HEK293 (cell line): ENCODE results near the gene GALNT10.

Source experiments
- CTCF ChIA-PET: fragments of 350-600 bp; formaldehyde crosslinking; extraction: SDS; loops from one replicate; lab custom pipeline; 2021; ENCODE audit warnings: antibody characterized with exemption; lab: Yijun Ruan, JAX
- POLR2A ChIA-PET: fragments of 300-600 bp; formaldehyde crosslinking; extraction: SDS; loops from one replicate; lab custom pipeline; 2020; ENCODE audit warnings: antibody characterized with exemption, inconsistent platforms; lab: Yijun Ruan, JAX
- H3K27ac ChIP-seq: fragments of 200-500 bp; sonication (Bioruptor generic); 2 replicates; pipeline ENCODE4 v1.5.1; 2014; ENCODE audit warnings: low read depth, low read length, control low read depth, inconsistent platforms; ENCODE audit errors: extremely low read depth
- H3K36me3 ChIP-seq, 2 experiments: fragments of 200-500 bp in 1 of 2; sonication (Bioruptor generic) in 1 of 2; 1 replicate in 1 of 2; 2 replicates in 1 of 2; pipeline ENCODE4 v1.5.1; 2014 to 2017; ENCODE audit warnings: inconsistent platforms in 2 of 2, low read length in 2 of 2; ENCODE audit not compliant: control insufficient read depth in 2 of 2, insufficient read depth in 1 of 2
- H3K4me1 ChIP-seq: fragments of 200-500 bp; sonication (Bioruptor generic); 2 replicates; pipeline ENCODE4 v1.5.1; 2014; ENCODE audit warnings: mild to moderate bottlenecking, low read length, inconsistent platforms; ENCODE audit not compliant: control insufficient read depth, insufficient read depth
- H3K4me3 ChIP-seq: 2 replicates; pipeline ENCODE4 v1.5.1; 2011; ENCODE audit warnings: low read depth, mild to moderate bottlenecking, control low read depth, low read length, moderate library complexity
- H3K9me3 ChIP-seq: fragments of 200-500 bp; sonication (Bioruptor generic); 2 replicates; pipeline ENCODE4 v1.5.1; 2014; ENCODE audit warnings: low read depth, low read length, inconsistent platforms; ENCODE audit not compliant: control insufficient read depth, insufficient read depth
- GLI4 ChIP-seq: fragments of 450-650 bp; formaldehyde crosslinking; IDR thresholded peaks from 2 replicates; pipeline ENCODE4 v1.5.1; 2016; ENCODE audit warnings: missing biosample characterization, missing genetic modification characterization
- HOXC10 ChIP-seq: sonication (generic); formaldehyde crosslinking; IDR thresholded peaks from 2 replicates; pipeline ENCODE4 v1.8.1; 2023; ENCODE audit warnings: mild to moderate bottlenecking, missing genetic modification reagents
- KLF7 ChIP-seq: fragments of 450-650 bp; formaldehyde crosslinking; IDR thresholded peaks from 2 replicates; pipeline ENCODE4 v1.5.1; 2016; ENCODE audit warnings: missing biosample characterization, missing genetic modification characterization, borderline replicate concordance
- MEIS1 ChIP-seq: sonication (generic); formaldehyde crosslinking; IDR thresholded peaks from 2 replicates; pipeline ENCODE4 v1.8.1; 2022; ENCODE audit warnings: missing genetic modification reagents, mild to moderate bottlenecking, borderline replicate concordance
- PBX3 ChIP-seq: sonication (generic); formaldehyde crosslinking; IDR thresholded peaks from 2 replicates; pipeline ENCODE4 v1.8.1; 2022; ENCODE audit warnings: mild to moderate bottlenecking, moderate library complexity, missing genetic modification reagents
- SCRT1 ChIP-seq: fragments of 450-650 bp; formaldehyde crosslinking; IDR thresholded peaks from 2 replicates; pipeline ENCODE4 v1.5.1; 2016; ENCODE audit warnings: missing biosample characterization, missing genetic modification characterization, borderline replicate concordance
- ZFP41 ChIP-seq: fragments of 450-650 bp; formaldehyde crosslinking; IDR thresholded peaks from 2 replicates; pipeline ENCODE4 v1.5.1; 2016; ENCODE audit warnings: missing biosample characterization, missing genetic modification characterization, borderline replicate concordance
- ZFP69B ChIP-seq: fragments of 450-650 bp; formaldehyde crosslinking; IDR thresholded peaks from 2 replicates; pipeline ENCODE4 v1.5.1; 2016; ENCODE audit warnings: missing biosample characterization, missing genetic modification characterization
- ZNF112 ChIP-seq: fragments of 450-650 bp; formaldehyde crosslinking; IDR thresholded peaks from 2 replicates; pipeline ENCODE4 v1.5.0; 2017; ENCODE audit warnings: missing biosample characterization, missing genetic modification characterization
- ZNF155 ChIP-seq: fragments of 450-650 bp; formaldehyde crosslinking; IDR thresholded peaks from 2 replicates; pipeline ENCODE4 v1.5.1; 2016; ENCODE audit warnings: missing biosample characterization, missing genetic modification characterization
- ZNF221 ChIP-seq: fragments of 450-650 bp; formaldehyde crosslinking; IDR thresholded peaks from 2 replicates; pipeline ENCODE4 v1.5.1; 2017; ENCODE audit warnings: missing biosample characterization, missing genetic modification characterization, borderline replicate concordance
- ZNF248 ChIP-seq: fragments of 450-650 bp; formaldehyde crosslinking; IDR thresholded peaks from 2 replicates; pipeline ENCODE4 v1.5.1; 2017; ENCODE audit warnings: missing biosample characterization, missing genetic modification characterization
- ZNF274 ChIP-seq, 2 experiments: fragments of 200-500 bp in 1 of 2; fragments of 450-650 bp in 1 of 2; sonication (Bioruptor generic) in 1 of 2; formaldehyde crosslinking in 1 of 2; IDR thresholded peaks; 2 replicates each; pipeline versions ENCODE4 v1.5.1 to v1.6.1; 2014 to 2016; ENCODE audit warnings: borderline replicate concordance in 1 of 2, inconsistent platforms in 1 of 2, low read length in 1 of 2, missing biosample characterization in 1 of 2, missing genetic modification characterization in 1 of 2
- ZNF280D ChIP-seq: fragments of 450-650 bp; formaldehyde crosslinking; IDR thresholded peaks from 2 replicates; pipeline ENCODE4 v1.5.1; 2016; ENCODE audit warnings: missing biosample characterization, missing genetic modification characterization
- ZNF391 ChIP-seq: fragments of 450-650 bp; formaldehyde crosslinking; IDR thresholded peaks from 2 replicates; pipeline ENCODE4 v1.5.1; 2016; ENCODE audit warnings: low read depth, missing biosample characterization, missing genetic modification characterization, borderline replicate concordance
- ZNF394 ChIP-seq: fragments of 450-650 bp; formaldehyde crosslinking; IDR thresholded peaks from 2 replicates; pipeline ENCODE4 v1.5.1; 2016; ENCODE audit warnings: missing biosample characterization, missing genetic modification characterization, mild to moderate bottlenecking, moderate library complexity, borderline replicate concordance
- ZNF398 ChIP-seq: fragments of 450-650 bp; formaldehyde crosslinking; IDR thresholded peaks from 2 replicates; pipeline ENCODE4 v1.5.1; 2017; ENCODE audit warnings: missing biosample characterization, missing genetic modification characterization
- ZNF404 ChIP-seq: fragments of 450-650 bp; formaldehyde crosslinking; IDR thresholded peaks from 2 replicates; pipeline ENCODE4 v1.5.1; 2017; ENCODE audit warnings: missing biosample characterization, missing genetic modification characterization
- ZNF48 ChIP-seq: fragments of 450-650 bp; formaldehyde crosslinking; IDR thresholded peaks from 2 replicates; pipeline ENCODE4 v1.5.1; 2016; ENCODE audit warnings: missing biosample characterization, missing genetic modification characterization
- ZNF558 ChIP-seq: fragments of 450-650 bp; formaldehyde crosslinking; IDR thresholded peaks from 2 replicates; pipeline ENCODE4 v1.5.1; 2016; ENCODE audit warnings: missing biosample characterization, missing genetic modification characterization
- ZNF571 ChIP-seq: fragments of 450-650 bp; formaldehyde crosslinking; IDR thresholded peaks from 2 replicates; pipeline ENCODE4 v1.5.0; 2017; ENCODE audit warnings: missing biosample characterization, missing genetic modification characterization
- ZNF76 ChIP-seq: fragments of 450-650 bp; formaldehyde crosslinking; IDR thresholded peaks from 2 replicates; pipeline ENCODE4; 2016; ENCODE audit warnings: low read depth, missing biosample characterization, missing genetic modification characterization, borderline replicate concordance
- ZSCAN16 ChIP-seq: fragments of 450-650 bp; formaldehyde crosslinking; IDR thresholded peaks from 2 replicates; pipeline ENCODE4 v1.5.1; 2016; ENCODE audit warnings: missing biosample characterization, missing genetic modification characterization
- ZXDB ChIP-seq: fragments of 450-650 bp; formaldehyde crosslinking; IDR thresholded peaks from 2 replicates; pipeline ENCODE4 v1.5.1; 2016; ENCODE audit warnings: missing biosample characterization, missing genetic modification characterization
- TF ChIP-seq, protein P1 (sequence below): fragments of 450-650 bp; formaldehyde crosslinking; IDR thresholded peaks from 2 replicates; pipeline ENCODE4 v1.5.1; 2016; ENCODE audit warnings: missing biosample characterization, missing genetic modification characterization, low read depth

Gene GALNT10

DNA sequence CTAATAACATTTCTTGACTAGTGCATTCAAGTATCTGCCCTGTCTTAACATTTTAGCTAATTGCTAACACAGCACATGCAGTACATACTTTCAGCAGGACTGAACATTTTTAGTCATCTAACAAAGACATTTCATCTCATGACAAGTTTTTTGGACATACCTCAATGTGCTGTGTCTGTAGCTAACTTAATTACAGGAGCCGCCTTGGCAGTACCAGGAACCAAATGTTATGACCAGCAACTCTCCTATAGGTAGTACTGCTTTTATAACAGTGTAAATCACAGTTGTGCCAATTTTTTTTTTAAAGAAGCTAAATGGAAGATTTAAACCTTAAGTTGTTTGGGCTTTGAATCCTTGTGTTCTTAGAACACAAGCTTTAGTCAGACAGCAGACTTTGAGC is 155.9 kb downstream of the GALNT10 start (continued):
- TF ChIP-seq ZNF48 (tag by site-specific recombination) = no peak
- TF ChIP-seq ZNF398 = no peak
- TF ChIP-seq ZNF558 (tag by site-specific recombination) = no peak
- no peak for TF ChIP-seq ZSCAN16 (tag by site-specific recombination)
- no peak for TF ChIP-seq ZNF76 (tag by site-specific recombination)
- TF ChIP-seq ZNF274 (IDR thresholded peaks at IDR 0.05; ENCODE audit: low read length) = no peak
- no peak for TF ChIP-seq ZNF274 (tag by site-specific recombination; IDR thresholded peaks at IDR 0.05; ENCODE audit: borderline replicate concordance)
- TF ChIP-seq ZFP69B (tag by site-specific recombination) = no peak
- TF ChIP-seq ZXDB = no peak

GRCh38 chr5:154349626-154350264 is 159.2 kb downstream of the GALNT10 start:
- ChIA-PET CTCF (interaction anchor here (0.6 kb wide), 1 partner anchor 55 kb away, joined by 4 read pairs; no protein-coding TSS in a partner anchor), POLR2A (no interaction called here)
- TF ChIP-seq SCRT1 (tag by site-specific recombination) (no peak), ZNF398 (no peak), ZNF391 (tag by site-specific recombination) (no peak), ZNF571 (tag by site-specific recombination) (no peak), ZNF394 (tag by site-specific recombination) (no peak), ZFP41 (tag by site-specific recombination) (no peak), KLF7 (tag by site-specific recombination) (no peak), ZNF404 (tag by site-specific recombination) (no peak), ZNF280D (tag by site-specific recombination) (no peak), ZXDB (no peak), ZNF221 (tag by site-specific recombination) (no peak), HOXC10 (CRISPR knock-in tag) (no peak), PBX3 (CRISPR knock-in tag) (no peak), ZNF155 (tag by site-specific recombination) (no peak), MEIS1 (no peak), GLI4 (tag by site-specific recombination) (no peak), ZNF112 (tag by site-specific recombination) (no peak), ZNF248 (tag by site-specific recombination) (no peak)
- TF ChIP-seq, protein P1, sequence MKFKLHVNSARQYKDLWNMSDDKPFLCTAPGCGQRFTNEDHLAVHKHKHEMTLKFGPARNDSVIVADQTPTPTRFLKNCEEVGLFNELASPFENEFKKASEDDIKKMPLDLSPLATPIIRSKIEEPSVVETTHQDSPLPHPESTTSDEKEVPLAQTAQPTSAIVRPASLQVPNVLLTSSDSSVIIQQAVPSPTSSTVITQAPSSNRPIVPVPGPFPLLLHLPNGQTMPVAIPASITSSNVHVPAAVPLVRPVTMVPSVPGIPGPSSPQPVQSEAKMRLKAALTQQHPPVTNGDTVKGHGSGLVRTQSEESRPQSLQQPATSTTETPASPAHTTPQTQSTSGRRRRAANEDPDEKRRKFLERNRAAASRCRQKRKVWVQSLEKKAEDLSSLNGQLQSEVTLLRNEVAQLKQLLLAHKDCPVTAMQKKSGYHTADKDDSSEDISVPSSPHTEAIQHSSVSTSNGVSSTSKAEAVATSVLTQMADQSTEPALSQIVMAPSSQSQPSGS (tag by site-specific recombination) = no peak
- Histone ChIP-seq H3K27ac (no peak overlapping the region), H3K4me1 (no peaks in the 10 kb centered on the region), H3K36me3 (no peaks in the 10 kb centered on the region), H3K9me3 (no peaks in the 10 kb centered on the region), H3K4me3 (no peak overlapping the region)
